Measurements from ENCODE around the gene CARS2.
"Not testable (repeated sequence)": the region's sequence is repeated elsewhere in the genome, so short reads cannot be mapped to it uniquely, and the experiment has no call there.

Gene CARS2

DNA sequence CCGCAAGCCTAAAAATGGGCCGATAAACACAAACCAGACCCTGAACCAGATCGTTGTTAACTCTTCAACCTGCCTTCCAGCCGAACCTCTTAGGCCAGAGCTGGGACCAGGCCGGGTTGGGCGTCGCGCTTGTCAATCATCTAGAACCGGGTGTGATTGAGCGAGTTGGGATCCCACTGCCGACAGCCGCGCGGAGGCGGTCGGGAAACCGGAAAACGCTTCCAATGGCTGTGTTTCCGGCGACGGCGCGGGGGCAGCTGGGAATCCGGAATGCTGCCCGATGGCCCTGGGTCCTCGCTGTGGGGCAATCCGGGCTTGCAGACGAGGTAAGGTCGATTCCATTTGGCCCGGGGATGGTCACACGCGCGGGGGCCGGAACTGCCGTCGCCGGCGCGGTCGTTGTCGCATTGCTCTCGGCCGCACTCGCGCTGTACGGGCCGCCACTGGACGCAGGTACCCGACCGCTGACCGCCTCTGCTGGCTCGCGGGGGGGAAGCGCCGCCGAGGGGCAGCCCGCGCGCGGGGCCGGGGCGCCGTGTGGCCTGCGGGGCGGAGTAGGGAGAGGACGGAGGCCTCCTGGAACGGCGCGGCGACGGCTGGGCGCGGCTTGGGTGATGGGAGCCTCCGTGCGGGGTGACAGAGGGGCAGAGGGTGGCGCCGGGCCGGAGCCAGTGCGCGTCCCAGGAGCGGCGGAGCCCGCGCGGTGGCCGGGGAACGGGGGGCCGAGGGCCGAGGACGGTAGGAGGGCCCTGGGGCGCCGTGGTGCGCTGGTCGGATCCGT is 90.4 kb downstream of the CARS2 start, which contains the start of gene NAXD:
TSS of gene NAXD (plus strand) at position 224 of the 781 bp plus-strand sequence. CDS start at position 281, 57 bp downstream.
- DNase-seq: peak; percentile 27 to 86 (median 49)

DNA sequence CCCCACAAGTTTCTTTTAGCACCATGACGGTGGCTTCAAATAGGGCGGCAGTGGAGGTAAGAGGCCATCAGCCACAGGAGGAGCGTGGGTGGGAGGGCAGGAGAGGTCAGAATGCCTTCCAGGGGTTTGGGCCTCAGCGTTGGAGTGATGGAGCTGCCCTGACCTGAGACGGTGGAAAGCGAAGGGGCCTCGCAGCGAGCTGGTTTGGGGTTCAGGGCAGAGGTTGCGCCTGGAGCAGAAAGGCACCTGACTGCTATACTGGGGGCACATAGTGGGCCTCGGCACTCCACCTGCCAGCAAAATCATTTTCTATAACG is 91.0 kb downstream of the CARS2 start:
- no peak for DNase-seq

DNA sequence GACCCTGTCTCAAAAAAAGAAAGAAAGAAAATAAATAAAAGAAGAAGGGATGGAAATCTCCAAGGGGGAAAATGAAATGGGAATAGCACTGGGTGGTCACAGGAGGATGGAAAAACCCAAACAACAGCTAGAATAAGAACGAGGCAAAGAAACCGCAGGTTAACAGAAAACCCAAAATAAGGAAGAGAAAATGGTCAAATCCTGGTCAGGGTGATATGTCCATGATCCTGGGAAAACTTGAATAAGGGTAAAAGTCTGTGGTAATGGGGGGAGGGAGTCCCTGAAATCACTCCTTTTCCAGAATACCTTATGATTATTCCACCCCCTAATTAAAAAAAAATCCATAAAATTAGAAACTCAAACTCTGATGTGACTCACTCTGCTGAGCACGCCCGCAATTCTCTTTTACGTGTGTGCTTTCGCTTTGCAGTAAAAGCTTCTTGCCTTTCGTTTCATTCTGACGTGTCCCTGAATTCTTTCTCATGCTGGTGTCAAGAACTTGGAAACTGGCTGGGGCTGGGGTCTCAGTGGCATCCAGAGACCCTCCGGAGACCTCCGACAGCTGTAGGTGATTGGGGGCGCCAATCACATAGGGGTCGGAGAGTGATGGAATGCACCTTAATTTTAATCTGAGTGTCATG is 94.8 kb downstream of the CARS2 start:
- DNase-seq: peak in 1 of 5 donors; percentile 49

GRCh38 chr13:110607675-110608224 is 98.2 kb downstream of the CARS2 start:
- no peak for DNase-seq

DNA sequence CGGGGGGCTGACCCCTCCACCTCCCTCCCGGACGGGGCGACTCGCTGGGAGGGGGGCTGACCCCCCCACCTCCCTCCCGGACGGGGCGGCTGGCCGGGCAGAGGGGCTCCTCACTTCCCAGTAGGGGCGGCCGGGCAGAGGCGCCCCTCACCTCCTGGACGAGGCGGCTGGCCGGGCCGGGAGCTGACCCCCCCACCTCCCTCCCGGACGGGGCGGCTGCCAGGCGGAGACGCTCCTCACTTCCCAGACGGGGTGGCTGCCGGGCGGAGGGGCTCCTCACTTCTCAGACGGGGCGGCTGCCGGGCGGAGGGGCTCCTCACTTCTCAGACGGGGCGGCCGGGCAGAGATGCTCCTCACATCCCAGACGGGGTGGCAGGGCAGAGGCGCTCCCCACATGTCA is 99.6 kb downstream of the CARS2 start:
- DNase-seq: not testable (repeated sequence)

DNA sequence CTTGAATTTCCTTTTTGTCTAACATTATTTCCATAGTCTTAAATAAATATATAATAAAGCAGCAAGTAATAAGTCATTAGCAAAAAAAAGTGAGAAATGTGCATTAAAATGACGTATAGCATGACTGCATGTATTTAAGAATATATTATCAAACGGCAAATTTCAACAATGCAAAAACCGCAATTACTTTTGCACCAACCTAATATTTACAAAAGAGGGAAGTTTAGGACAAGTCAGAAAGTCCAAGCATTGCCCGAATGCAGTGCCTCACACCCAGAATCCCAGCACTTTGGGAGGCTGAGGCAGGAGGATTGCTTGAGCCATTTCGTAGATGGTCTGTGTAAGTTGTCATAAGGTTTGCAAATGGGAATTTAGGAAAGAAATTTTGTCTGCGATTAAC is 100.8 kb downstream of the CARS2 start:
- no peak for DNase-seq

GRCh38 chr13:110600980-110601379 is 104.9 kb downstream of the CARS2 start:
- DNase-seq: no peak

- DNase-seq: no peak
Observed at GRCh38 chr13:110600261-110600819, 105.6 kb downstream of the CARS2 start.

DNA sequence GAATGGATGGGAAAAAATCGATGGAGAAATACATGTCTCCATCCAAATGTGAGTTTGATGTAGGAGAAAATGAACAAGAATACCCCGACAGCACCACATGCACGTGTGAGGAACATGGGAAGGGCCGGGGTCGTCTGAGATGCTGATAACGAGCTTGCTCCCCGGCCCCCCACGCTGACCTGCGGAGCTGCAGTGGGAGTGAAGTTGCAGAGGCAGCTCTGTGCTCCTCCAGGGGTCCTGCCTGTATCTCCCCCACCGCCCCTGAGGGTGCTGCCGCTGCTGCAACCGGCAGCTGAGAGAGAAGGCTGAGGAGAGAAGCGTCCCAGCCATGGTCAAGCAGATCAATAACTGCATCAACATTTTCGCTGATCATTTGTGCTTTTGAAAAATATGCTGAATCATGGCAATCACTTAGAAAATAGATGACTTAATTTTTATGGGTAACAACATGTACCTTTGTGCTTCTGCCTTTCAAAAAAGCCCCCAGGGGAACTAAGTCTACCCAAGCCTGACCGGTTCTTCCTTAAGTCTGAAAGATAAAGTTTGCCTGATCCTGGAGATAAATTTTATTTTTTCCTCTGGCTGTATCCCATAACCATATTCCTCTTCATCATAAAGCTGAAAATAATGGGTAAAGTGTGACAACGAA is 108.8 kb downstream of the CARS2 start:
- no peak for DNase-seq

DNA sequence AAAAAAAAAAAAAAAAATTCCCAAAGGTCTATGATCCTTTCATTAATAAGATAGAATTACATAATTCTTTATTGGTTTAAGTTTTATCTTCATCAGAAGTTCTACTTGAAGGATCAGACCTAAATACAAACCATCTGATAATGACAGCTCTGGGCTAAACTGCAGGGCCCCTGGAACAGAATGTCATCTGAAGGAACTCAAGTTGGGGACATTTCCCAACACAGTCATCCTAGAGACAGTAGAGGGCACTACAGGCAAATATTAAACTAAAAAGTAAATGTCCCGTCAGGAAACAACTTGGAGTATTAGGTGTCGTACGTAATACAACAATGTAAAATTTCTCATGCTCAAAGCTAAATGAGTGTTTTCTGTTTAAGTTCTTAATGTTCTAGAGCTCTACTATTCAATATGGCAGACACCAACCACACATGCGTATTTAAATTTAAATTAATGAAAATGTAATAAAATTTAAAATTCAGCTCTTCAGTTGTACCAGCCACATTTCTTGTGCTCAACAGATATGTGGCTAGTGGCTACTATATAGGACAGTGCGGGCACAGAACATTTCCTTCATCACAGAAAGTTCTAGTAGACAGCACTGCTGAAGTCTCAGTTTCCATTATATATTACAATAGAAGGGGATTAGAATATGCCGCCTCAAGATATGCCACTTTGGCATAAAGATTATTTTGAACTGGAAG is 112.3 kb downstream of the CARS2 start:
- peak in 1 of 5 donors; percentile 41 for DNase-seq

DNA sequence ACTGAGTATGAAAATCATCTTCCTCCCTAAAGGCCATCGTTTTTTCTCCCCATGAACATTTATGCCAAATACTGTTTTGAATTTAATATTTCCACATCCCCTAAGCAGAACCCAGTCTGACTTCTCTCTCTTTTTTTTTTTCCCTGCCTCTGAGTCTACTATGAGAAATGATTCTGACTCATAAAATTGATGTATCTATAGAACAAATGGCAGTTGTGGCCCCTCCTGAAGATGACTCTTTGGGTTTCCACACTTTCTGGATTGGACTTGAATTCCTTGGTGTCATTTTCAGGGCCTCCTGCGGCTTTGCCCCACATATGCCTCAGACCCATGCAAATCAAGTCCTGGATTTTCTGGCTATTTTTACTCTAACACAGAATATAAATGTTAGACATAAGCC is 113.3 kb downstream of the CARS2 start:
- no peak for DNase-seq

All from T-helper 1 cell (primary cell).